GM19395 (cell line): ENCODE results near the gene FAM174C.

ENCODE experiments used
- ATAC-seq: cut with Tn5 transposase; IDR thresholded peaks from one replicate; pipeline ENCODE4 v1.9.1; 2021; ENCODE audit warnings: mild to moderate bottlenecking, moderate library complexity; ENCODE audit not compliant: unreplicated experiment

The FAM174C gene

GRCh38 chr19:1284979-1285736, 9.8 kb downstream of the FAM174C start:
- ATAC-seq, result no peak

GRCh38 chr19:1285737-1286360, 10.5 kb downstream of the FAM174C start, which contains the start of gene EFNA2:
Gene EFNA2, plus strand, starts transcription at chr19:1285873. Its CDS starts 296 bp downstream, at chr19:1286169.
- ATAC-seq, result no peak

GRCh38 chr19:1286487-1287353, 11.4 kb downstream of the FAM174C start:
- no peak for ATAC-seq

DNA sequence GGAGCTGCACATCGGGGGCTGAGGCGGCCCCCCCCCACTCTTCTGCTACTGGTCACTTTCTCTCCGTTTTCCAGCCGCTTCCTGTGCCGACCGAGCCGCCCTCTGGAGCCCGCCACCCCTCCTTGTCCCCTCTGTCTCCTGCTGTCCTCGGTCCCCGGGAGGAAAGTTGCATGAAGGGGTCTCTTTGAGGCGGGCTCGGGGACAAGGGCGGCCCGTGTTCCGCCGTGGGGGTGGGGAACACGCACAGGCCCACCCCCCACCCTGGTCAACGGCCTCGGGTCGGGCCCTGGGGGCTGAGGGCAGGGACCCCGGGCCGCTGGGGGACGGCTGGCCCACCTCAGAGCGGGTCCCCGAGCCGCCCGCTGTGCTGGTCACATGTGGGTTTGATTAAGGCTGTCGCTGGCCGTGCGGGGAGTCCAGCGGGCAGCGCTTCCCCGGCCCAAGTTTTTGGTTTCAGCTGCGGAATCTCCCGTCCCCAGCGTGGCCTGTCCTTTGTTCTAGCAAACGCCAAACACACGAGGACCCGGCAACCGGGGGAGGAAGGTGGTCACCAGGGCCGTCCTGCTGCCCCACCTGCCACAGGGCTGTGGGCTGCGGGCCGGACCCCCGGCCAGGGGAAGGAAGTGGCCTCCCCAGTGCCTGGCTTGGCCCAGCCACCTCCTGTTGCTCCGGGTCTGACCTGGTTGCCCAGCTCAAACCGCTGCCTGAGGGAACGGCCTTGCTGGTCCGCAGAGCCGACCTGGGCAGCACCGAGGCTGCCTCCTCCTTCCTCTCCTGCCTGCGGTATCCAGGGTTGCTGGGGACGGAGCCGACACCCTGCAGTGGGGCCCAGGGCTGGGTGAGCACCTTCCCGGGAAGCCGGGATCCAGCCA, 12.3 kb downstream of the FAM174C start:
- no peak for ATAC-seq

DNA sequence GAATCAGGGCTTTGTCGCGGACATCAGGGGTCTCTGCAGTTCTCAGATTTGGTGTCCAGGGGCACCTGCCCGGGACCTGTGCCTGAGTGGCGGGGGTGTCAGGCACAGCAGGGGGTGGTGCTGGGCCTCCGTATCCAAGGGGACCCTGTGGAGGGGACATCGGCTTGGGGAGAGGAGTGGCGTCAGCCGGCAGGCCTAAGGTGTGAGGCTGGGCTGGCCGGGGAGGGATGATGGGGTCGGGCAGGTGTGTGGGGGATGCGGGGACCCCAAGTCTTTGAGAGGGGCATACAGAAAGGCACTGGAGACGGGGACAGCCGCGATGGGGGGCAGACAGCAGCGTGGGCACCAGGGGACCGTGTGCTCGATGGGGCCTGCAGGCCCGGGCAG, 12.9 kb downstream of the FAM174C start:
- no peak for ATAC-seq

- no peak for ATAC-seq
Observed at GRCh38 chr19:1288833-1289685, 13.7 kb downstream of the FAM174C start.

DNA sequence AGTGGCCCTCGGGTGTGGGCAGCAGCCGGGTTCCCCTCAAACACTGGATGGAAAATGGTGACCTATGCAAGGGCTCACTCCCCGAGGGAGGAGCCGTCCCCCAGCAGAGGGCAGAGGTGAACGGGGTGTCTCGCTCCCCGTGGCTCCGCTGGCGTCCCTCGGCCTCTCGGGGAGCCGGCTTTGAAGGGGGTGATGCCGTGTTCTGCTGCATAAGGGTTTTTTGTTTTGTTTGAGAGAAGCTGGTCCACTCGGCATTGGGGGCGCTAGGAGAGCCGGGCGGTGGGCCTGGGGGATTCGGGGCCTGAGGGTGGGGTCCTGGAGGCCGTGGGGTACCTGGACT, 14.3 kb downstream of the FAM174C start:
- no peak for ATAC-seq

DNA sequence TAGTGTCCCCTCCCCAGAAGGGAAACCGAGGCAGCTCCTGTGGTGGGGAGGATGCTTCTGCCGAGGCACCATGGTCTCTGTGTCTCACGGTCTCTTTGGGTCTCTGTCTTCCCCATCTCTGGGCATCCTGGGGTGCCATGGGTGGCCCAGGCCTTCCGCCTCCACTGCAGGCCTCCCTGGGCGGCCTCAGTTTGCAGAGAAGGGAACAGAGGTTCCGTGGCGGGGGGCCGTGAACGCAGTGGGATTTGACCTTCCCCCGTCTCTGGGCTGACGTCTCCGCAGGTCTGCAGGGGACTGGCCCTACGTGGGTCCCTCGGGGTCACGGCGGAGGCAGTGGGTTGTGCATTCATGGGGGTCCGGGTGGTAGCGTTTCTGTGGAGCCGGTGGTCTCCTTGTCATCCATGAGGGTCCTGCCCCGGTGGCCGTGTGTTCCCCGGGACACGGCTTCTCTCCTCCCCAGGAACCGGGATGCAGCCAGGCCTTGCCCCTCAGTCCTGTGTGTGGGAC, 14.9 kb downstream of the FAM174C start:
- ATAC-seq, result no peak

- no peak for ATAC-seq
Observed at GRCh38 chr19:1290703-1291651, 15.6 kb downstream of the FAM174C start.

DNA sequence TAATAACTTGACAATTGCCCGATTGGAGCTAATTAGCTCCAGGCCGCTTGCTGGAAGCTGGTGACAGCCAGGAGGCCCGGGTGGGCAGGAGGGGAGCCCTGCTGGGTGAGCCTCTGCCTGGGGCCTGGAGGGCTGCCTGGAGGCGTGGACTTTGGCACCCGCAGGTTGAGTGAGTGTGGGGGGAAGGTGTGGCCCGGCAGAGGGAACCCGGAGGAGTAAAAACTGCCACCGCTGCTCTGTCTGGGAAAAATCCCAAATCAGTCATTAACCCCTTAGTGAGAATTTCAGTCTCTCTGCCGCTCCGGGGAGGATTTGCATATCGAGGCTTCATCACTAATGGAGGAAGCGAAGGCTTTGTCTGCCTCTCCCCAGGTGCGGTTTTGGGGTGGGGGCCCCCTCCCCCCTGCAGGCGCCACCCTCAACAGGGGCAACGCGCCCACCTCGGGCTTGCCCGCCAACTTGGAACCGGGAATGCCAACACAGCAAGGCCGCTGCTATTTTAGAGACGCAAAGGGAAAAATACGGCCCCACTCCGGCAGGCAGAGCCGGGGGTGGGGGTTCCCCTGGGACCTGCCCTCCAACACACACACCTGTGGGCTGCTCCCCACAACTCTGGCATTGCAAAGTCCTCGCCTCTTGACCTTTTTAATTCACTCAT, 16.6 kb downstream of the FAM174C start:
- no peak for ATAC-seq

- ATAC-seq, result no peak
Observed at GRCh38 chr19:1292419-1293151, 17.3 kb downstream of the FAM174C start.

- ATAC-seq, result no peak
Observed at GRCh38 chr19:1293782-1294604, 18.7 kb downstream of the FAM174C start.

GRCh38 chr19:1294688-1295087, 19.4 kb downstream of the FAM174C start:
- ATAC-seq, result no peak

DNA sequence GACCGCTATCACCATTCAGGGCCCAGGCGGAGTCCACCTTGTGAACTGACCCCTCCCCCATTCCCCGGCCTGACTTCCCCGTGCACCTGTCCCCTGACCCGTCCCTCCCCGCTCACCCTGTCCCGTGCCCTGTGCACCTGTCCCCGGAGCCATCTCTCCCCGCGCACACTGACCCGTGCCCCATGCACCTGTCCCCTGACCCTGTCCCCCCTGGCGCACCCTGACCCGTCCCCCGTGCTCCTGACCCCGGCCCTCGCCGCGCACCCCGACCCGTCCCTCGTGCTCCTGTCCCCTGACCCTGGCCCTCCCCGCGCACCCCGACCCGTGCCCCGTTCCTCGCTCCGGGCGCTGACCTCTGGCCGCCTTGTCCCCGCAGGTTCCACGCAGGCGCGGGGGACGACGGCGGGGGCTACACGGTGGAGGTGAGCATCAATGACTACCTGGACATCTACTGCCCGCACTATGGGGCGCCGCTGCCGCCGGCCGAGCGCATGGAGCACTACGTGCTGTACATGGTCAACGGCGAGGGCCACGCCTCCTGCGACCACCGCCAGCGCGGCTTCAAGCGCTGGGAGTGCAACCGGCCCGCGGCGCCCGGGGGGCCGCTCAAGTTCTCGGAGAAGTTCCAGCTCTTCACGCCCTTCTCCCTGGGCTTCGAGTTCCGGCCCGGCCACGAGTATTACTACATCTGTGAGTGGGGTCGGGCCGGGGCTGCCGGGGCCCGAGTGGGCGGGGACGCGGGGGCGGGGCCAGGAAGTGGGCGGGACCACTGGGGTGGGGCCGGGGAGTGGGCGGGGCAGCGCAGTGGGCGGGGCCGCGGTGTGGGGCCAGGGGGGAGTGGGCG, 20.1 kb downstream of the FAM174C start:
- ATAC-seq, result no peak

DNA sequence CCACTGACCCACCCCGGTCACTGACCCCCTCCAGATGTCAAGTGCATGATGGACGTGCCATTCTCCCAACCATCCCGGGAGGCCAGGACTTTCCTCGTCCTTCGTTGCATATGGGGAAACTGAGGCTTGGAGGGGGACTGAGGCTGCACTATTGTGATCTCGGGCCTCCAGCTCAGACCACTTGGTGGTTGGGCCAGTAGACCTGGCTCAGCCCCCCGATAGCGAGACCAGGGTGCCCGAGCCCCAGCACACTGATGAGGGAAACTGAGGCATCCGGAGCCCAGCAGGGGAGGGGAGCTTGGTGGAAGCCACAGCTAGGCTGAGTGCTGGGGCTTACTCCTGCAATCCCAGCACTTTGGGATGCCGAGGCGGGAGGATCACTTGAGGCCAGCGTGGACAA, 20.7 kb downstream of the FAM174C start:
- ATAC-seq, result no peak
